Mucosa of descending colon (tissue), 3 donors: ENCODE data around the gene JMJD7. TPM values are rescaled to one million over a fixed set of nuclear protein-coding genes. Genes with fewer than 3 reads are reported as not detected.

Experiments used
- ATAC-seq: fragments of 200-7000 bp; cut with Tn5 transposase; one replicate; pipeline ENCODE4 v1.9.1; 2020; ENCODE audit warnings: mild to moderate bottlenecking, moderate library complexity
- DNase-seq, 3 donors: peaks; one replicate each; pipeline ENCODE4 v3.0.0-alpha.2; 2020
- H3K36me3 ChIP-seq: fragments of 200-600 bp; one replicate; pipeline ENCODE4 v1.8.0; 2021; ENCODE audit warnings: low read depth, mild to moderate bottlenecking
- H3K4me1 ChIP-seq: fragments of 200-600 bp; one replicate; pipeline ENCODE4 v1.8.0; 2021; ENCODE audit warnings: low read depth, mild to moderate bottlenecking
- H3K4me3 ChIP-seq: fragments of 200-600 bp; one replicate; pipeline ENCODE4 v1.8.0; 2021; ENCODE audit warnings: mild to moderate bottlenecking
- H3K9me3 ChIP-seq: fragments of 200-600 bp; one replicate; pipeline ENCODE4 v1.8.0; 2021; ENCODE audit warnings: mild to moderate bottlenecking
- intact Hi-C, 2 donors: fragments of 100-400 bp; cut with DNase I in 1 of 2; cut with micrococcal nuclease in 1 of 2; formaldehyde crosslinking; loops; one replicate each; pipeline versions ENCODE4 v1.11.0 to v1.11.1; 2022; cut with DNase I, micrococcal nuclease
- total RNA-seq, 3 donors: library from RNA; stranded (reverse); fragmentation: NEBNext Ultra II Directional in 2 of 3; extraction: Animal tissue kit (Norgen Biotek cat#: 25700) in 2 of 3; gene quantifications; one replicate each; pipeline versions ENCODE4 v1.2.1 to v1.2.4, GENCODE V29; 2021 to 2023
- TF ChIP-seq, protein P1 (sequence below): fragments of 200-600 bp; IDR thresholded peaks from one replicate; pipeline ENCODE4 v1.8.0; 2022; ENCODE audit warnings: antibody characterized with exemption, mild to moderate bottlenecking
- donor health status: DM: no; HTN: no; CAD: no; lungs with moderate emphysema.
- donor health status: DM: no; HTN: no; CAD: no.
- donor health status: DM: no; HTN: yes; CAD: no.

Gene JMJD7
- total RNA-seq, 3 donors from 2014 or later: 9.8 to 15.2 (median 10.8) TPM

DNA sequence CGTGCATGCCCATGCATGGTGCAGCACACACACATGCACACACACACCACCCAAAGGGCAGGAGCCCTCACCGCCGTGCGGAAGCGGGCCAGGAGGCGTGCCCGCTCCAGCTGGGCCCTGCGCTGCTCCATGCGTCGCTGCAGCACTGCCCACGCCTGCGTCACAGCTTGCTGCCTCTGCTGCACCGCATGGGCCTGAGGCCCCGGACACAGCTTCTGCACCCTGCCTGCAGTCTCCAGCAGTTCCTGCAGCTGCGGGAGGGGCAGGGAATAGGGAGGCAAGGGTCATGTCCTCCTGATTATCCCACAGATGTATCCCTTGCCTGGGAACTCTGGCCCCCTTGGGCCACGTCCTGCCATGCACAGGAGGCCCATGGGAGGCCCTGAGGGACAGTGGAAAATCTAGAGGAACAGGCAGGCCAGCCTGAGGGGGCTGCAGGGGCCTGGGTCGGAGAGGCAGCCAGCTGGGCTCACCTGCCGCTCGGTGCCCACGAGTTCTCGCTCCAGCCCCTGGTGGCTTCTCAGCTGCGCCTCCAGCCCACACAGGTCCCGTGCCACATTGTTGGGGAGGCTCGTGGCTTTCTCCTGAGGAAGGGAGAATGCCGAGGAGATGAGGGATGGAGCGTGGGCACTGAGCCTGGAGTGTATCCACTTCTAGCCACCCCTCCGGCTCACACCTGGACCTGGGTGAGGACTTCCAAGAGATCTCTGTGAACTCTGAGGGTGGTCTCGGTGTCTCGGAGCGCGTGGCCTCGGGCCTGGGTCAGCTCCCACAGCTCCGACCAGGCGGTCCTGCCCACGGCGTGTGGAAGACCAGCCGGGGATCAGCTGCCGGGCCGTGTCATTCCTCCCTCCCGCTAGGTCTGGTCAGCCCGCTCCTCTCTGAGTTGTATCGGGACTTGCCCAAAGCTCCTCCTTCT, 42.1 kb downstream of the JMJD7 start:
- DNase-seq (no peak), ATAC-seq (no peak)
- Histone ChIP-seq H3K4me1 (no peaks in the 10 kb centered on the region), H3K9me3 (no peaks in the 10 kb centered on the region), H3K4me3 (no peak overlapping the region), H3K36me3 (no peaks in the 10 kb centered on the region)
- intact Hi-C loops: no loop called here
- TF ChIP-seq, protein P1, sequence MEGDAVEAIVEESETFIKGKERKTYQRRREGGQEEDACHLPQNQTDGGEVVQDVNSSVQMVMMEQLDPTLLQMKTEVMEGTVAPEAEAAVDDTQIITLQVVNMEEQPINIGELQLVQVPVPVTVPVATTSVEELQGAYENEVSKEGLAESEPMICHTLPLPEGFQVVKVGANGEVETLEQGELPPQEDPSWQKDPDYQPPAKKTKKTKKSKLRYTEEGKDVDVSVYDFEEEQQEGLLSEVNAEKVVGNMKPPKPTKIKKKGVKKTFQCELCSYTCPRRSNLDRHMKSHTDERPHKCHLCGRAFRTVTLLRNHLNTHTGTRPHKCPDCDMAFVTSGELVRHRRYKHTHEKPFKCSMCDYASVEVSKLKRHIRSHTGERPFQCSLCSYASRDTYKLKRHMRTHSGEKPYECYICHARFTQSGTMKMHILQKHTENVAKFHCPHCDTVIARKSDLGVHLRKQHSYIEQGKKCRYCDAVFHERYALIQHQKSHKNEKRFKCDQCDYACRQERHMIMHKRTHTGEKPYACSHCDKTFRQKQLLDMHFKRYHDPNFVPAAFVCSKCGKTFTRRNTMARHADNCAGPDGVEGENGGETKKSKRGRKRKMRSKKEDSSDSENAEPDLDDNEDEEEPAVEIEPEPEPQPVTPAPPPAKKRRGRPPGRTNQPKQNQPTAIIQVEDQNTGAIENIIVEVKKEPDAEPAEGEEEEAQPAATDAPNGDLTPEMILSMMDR: no peak

DNA sequence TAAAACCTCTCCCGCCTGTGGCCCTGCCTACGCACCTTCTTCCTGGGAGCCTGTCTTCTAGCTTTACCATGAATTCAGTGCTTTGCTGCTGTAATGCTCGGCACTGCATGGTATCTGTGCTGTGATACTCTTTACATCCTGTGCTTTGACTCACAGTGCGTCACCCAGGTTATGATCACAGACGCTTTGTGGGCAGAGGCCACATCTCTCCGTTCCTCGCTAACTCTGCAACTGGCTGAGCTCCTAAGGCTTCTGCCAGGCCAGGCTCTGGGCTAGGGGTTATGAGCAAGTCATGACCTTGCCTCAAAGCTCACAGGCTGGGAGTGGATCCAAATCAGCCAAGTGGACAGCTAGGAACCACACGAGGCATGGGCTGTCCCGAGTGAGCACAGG, 42.8 kb downstream of the JMJD7 start:
- DNase-seq (peak in 1 of 3 donors; percentile 12), ATAC-seq (peak; percentile 42)
- no peaks in the 10 kb centered on the region for H3K36me3 ChIP-seq
- intact Hi-C loops: no loop called here
- no peaks in the 10 kb centered on the region for H3K9me3 ChIP-seq
- TF ChIP-seq, protein P1: no peak
- H3K4me1 ChIP-seq: no peaks in the 10 kb centered on the region
- no peak overlapping the region for H3K4me3 ChIP-seq

DNA sequence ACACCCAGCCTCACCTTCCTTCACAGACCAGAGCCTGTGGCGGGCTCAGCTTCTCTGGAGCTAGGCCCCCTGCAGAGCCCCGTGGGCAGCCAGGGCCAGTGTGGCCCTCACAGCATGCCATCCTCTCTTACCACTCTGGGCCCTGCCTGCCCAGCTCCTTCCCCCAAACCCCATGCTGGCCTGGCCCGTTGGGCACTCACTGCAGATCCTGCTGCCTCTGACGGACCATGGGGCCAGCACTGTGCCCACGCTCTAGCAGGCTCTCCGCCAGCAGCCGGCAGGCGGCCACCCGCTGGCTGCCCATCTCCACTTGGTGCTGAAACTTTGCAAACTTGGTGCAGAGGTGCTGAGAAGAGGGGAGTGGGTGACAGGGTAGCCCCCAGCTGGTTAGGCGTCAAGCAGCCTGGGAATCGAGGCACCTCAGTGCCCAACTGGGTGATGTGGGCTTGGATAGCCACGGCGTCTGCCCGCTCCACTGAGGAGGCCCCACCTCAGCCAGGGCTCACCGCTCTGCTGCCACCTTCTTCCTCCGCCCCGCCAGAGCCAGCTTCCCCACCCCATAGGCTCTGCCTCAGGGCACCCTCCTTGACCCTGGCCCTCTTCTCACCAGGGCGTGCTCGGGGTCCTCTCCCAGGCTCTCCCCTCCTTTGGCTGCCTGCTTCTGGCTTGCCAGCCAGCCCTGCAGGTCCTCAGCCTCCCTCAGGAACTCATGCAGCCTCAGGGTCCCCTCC, 43.4 kb downstream of the JMJD7 start:
- intact Hi-C loops: no loop called here
- Histone ChIP-seq H3K4me1 (no peaks in the 10 kb centered on the region), H3K4me3 (no peak overlapping the region), H3K9me3 (no peaks in the 10 kb centered on the region), H3K36me3 (no peaks in the 10 kb centered on the region)
- ATAC-seq: no peak
- no peak for DNase-seq
- TF ChIP-seq, protein P1: no peak

DNA sequence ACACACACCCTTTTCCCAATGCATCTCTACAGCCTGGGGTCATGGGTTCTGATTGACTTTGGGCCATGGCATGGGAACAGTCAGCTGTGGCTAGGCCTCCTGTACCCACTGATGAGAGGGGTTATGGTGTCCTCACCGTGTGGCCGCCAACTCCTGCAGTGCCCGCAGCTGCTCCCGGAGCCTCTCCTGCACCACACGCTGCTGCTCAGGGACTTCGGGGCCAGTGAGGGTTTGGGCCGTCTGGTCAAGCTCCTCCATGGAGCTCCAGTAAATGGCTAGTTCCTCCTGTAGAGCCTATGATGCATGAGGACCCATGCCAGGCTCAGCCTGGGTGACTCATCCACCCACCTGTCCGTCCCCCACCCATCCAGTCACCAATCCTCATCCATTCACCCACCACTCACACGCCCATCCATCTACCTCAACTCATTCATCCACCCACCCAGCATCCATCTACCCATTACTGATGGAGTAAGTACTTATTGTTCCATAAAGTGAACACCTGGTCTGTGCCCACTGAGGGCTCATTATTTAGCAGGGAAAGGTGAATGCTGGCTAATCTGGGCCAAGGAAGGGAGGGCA, 44.4 kb downstream of the JMJD7 start:
- intact Hi-C loops: no loop called here
- ATAC-seq: no peak
- TF ChIP-seq, protein P1: no peak
- DNase-seq: no peak
- H3K4me3 ChIP-seq: no peak overlapping the region
- no peaks in the 10 kb centered on the region for H3K9me3 ChIP-seq
- no peaks in the 10 kb centered on the region for H3K4me1 ChIP-seq
- H3K36me3 ChIP-seq: no peaks in the 10 kb centered on the region

DNA sequence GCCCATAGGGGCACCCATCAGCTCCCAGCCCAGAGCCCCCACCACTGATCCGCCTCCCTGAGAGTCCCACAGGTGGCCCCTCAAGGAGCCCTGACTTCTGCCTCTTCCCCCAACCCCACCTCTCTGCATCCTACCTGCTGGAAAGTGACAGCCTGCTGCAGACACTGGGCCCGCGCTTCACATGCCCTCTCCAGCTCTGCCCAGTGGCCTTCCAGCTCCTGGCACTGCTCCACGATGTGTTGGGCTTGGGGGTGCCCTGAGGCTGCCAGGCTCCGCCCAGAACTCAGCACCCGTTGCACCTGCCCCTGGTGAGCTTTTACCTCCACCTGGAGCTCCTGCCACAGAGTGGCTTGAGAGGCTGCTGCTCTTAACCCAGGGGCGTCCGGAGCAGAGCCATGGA, 45.8 kb downstream of the JMJD7 start:
- no peaks in the 10 kb centered on the region for H3K9me3 ChIP-seq
- DNase-seq (no peak), ATAC-seq (no peak)
- no peaks in the 10 kb centered on the region for H3K36me3 ChIP-seq
- no peak overlapping the region for H3K4me3 ChIP-seq
- TF ChIP-seq, protein P1: no peak
- intact Hi-C loops: no loop called here
- no peaks in the 10 kb centered on the region for H3K4me1 ChIP-seq
